ENCODE measurements around the gene TAF11L6.
"Not testable (repeated sequence)": the region's sequence is repeated elsewhere in the genome, so short reads cannot be mapped to it uniquely, and the experiment has no call there.

DNA sequence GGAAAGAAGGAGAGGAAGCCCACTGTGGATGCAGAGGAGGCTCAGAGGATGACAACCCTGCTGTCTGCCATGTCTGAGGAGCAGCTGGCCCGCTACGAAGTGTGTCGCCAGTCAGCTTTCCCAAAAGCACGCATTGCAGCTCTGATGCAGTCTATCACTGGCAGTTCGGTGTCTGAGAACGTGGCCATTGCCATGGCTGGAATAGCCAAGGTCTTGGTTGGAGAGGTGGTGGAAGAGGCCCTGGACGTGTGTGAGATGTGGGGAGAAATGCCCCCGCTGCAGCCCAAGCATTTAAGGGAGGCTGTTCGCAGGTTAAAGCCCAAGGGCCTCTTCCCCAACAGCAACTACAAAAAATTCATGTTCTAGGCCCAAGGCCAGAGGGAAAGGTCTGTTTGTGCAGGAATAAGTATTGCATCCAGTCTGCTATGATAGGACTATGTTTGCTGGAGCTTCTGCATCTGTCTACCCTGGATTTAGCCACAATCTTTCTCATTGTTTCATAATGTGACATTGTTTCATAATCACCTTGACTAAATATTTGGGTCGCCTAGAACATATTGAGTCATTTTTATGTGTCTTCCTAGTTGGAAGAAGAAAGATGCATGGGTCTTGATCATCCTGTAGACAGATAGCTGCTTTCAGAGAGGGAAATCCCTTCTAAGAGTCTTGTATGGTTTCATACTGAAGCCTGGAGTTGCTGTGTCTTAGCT, 41.9 kb upstream of the TAF11L6 start:
- TF ChIP-seq, protein P1, sequence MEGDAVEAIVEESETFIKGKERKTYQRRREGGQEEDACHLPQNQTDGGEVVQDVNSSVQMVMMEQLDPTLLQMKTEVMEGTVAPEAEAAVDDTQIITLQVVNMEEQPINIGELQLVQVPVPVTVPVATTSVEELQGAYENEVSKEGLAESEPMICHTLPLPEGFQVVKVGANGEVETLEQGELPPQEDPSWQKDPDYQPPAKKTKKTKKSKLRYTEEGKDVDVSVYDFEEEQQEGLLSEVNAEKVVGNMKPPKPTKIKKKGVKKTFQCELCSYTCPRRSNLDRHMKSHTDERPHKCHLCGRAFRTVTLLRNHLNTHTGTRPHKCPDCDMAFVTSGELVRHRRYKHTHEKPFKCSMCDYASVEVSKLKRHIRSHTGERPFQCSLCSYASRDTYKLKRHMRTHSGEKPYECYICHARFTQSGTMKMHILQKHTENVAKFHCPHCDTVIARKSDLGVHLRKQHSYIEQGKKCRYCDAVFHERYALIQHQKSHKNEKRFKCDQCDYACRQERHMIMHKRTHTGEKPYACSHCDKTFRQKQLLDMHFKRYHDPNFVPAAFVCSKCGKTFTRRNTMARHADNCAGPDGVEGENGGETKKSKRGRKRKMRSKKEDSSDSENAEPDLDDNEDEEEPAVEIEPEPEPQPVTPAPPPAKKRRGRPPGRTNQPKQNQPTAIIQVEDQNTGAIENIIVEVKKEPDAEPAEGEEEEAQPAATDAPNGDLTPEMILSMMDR (IDR thresholded peaks at IDR 0.05): not testable (repeated sequence)
- not testable (repeated sequence) for TF ChIP-seq POLR2AphosphoS5, POLR2A, EP300 (IDR thresholded peaks at IDR 0.05)

All from upper lobe of left lung (tissue), 4 donors.